Measurements from ENCODE around the gene PRR5L. TPM values are rescaled to one million over a fixed set of nuclear protein-coding genes. Genes with fewer than 3 reads are reported as not detected.

The PRR5L gene
- total and polyA plus RNA-seq, 2 experiments from 2014 or later, result 3.1 to 7.5 TPM

DNA sequence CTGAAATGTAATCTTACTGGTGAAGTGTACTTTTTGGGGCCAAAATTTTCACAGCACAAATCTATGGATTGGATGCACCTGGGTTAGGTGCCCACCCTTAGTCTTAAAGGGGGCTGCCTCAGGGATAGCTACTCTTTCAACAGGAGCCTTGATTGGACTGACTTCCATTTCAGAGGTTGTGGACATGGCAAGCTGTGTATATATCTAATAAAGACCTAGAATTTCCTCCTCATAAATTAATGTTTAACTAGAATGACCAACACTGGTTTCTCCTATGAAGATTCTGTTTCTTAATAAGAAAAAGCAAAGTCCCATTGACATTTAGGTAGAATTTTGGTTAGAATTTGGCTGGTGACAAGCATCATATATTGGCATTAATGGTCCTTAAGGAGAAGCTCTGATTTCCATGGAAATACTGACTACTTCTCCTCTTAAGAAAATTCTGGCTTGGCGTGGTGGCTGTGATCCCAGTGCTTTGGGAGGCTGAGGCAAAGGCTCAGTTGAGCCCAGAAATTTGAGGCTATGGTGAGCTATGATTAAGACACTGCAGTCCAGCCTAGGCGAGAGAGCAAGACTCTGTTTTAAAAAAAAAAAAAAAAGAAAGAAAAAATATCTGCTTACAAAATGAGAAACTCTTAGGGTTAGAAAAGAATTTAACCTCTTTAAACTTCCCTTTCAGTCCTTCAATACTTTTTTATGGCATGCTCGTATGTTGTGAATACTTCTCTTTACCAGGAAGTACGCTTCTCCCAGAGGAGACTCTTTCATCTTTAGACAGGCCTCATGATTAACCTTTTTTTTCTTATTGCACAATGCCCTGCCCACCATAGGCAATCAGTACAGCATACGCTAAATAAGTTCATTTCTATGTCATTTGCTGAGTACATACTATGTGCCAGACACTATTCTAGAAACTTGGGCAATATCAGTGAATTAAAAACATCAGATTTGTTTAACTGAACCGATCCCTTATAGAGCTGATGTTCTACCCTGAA lies 77.2 kb downstream of the PRR5L start:
- H3K27ac ChIP-seq, result peak overlapping the region; percentile 87

DNA sequence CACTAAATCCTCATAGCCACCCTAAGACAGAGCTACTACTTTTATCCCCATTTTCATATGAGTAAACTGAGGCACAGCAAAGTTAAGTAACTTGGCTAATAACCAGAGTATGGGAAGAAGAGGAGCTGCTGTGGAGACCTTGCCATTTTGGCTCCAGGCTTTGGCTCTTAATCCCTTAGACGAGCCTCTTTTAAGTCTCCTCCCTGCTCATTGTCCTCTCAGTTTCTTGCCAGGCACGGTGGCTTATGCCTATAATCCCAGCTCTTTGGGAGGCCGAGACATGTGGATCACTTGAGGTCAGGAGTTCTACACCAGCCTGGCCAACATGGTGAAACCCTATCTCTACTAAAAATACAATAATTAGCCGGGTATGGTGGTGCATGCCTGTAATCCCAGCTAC lies 78.6 kb downstream of the PRR5L start:
- Histone ChIP-seq H2AFZ (no peak overlapping the region), H3K4me1 (ENCODE audit: insufficient read depth) (peaks cover 26% of the 10 kb centered on the region), H3K4me3 (no peak overlapping the region), H4K20me1 (ENCODE audit: insufficient read depth, poor library complexity, severe bottlenecking) (no peaks in the 10 kb centered on the region), H3K4me2 (no peak overlapping the region), H3K27ac (no peak overlapping the region), H3K9me3 (ENCODE audit: low read depth) (no peaks in the 10 kb centered on the region), H3K9me2 (replicated peaks; ENCODE audit: insufficient read depth) (no peaks in the 10 kb centered on the region), H3K27me3 (peaks cover 47% of the 10 kb centered on the region), H3K79me2 (no peaks in the 10 kb centered on the region), H3K36me3 (replicated peaks; ENCODE audit: insufficient read depth, low read depth) (no peaks in the 10 kb centered on the region)
- 52% methylated on average over 4 of the region's 4 CpGs for WGBS (ENCODE audit: low lambda C conversion rate, missing lambda C conversion rate)
- TF ChIP-seq EZH2phosphoT487 (IDR thresholded peaks at IDR 0.05; ENCODE audit: low read depth, severe bottlenecking, unreplicated experiment) (no peak), CTCF (IDR thresholded peaks at IDR 0.05; ENCODE audit: poor library complexity) (no peak), EZH2 (IDR thresholded peaks at IDR 0.05; ENCODE audit: borderline replicate concordance) (no peak)
- no peak for DNase-seq (ENCODE audit: low spot score)

More for the DNA sequence above, 77.2 kb downstream of the PRR5L start:
- TF ChIP-seq CTCF (IDR thresholded peaks at IDR 0.05; ENCODE audit: poor library complexity), result no peak
- Histone ChIP-seq H3K36me3 (replicated peaks; ENCODE audit: insufficient read depth, low read depth) (no peaks in the 10 kb centered on the region), H2AFZ (no peak overlapping the region), H3K79me2 (no peaks in the 10 kb centered on the region), H4K20me1 (ENCODE audit: insufficient read depth, poor library complexity, severe bottlenecking) (no peaks in the 10 kb centered on the region), H3K4me3 (no peak overlapping the region), H3K27me3 (peaks cover 35% of the 10 kb centered on the region), H3K9me2 (replicated peaks; ENCODE audit: insufficient read depth) (no peaks in the 10 kb centered on the region), H3K4me1 (ENCODE audit: insufficient read depth) (peaks cover 26% of the 10 kb centered on the region), H3K4me2 (peak overlapping the region; percentile 46), H3K9me3 (ENCODE audit: low read depth) (no peaks in the 10 kb centered on the region)
- DNase-seq (ENCODE audit: low spot score), result no peak
- WGBS (ENCODE audit: low lambda C conversion rate, missing lambda C conversion rate), result 68% methylated on average over 6 of the region's 6 CpGs

DNA sequence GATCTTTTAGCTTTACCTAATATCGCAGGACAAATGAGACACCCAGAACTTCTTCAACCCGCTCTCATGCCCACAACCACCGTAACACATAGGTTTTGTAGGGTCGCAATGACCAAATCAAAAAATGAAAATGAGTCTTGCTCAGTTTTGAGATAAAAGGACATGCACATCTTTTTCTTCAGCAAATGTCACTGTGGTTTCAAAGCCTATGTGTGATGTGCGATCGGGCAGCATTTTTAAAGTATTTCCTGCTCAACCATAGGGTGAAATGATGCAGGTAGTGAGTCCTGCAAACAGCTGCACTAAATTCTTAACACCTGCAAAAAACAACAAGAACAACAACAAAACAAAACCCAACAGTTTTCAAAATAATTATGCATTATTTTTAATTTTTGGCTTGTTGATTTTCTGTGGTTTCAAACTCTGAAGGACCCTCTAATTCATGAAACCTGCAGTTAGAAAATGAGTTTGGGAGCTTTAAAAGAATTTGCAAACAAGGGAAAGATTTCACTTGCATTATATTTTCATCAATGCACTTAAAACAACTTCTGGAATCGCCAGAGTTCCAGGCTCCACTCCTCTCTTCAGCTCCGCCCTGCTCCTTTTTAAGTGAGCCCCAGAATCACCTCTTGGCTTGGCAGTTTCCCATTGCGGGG lies 79.4 kb downstream of the PRR5L start:
- WGBS (ENCODE audit: low lambda C conversion rate, missing lambda C conversion rate), result 68% methylated on average over 9 of the region's 9 CpGs
- no peak for TF ChIP-seq CTCF (IDR thresholded peaks at IDR 0.05; ENCODE audit: poor library complexity)
- no peak for TF ChIP-seq EZH2 (IDR thresholded peaks at IDR 0.05; ENCODE audit: borderline replicate concordance)
- no peak for TF ChIP-seq EZH2phosphoT487 (IDR thresholded peaks at IDR 0.05; ENCODE audit: low read depth, severe bottlenecking, unreplicated experiment)
- Histone ChIP-seq H2AFZ (peak overlapping the region; percentile 78), H4K20me1 (ENCODE audit: insufficient read depth, poor library complexity, severe bottlenecking) (no peaks in the 10 kb centered on the region), H3K27ac (no peak overlapping the region), H3K4me2 (peak overlapping the region; percentile 99), H3K4me3 (peak overlapping the region; percentile 77), H3K9me3 (ENCODE audit: low read depth) (no peaks in the 10 kb centered on the region), H3K36me3 (replicated peaks; ENCODE audit: insufficient read depth, low read depth) (no peaks in the 10 kb centered on the region), H3K9me2 (replicated peaks; ENCODE audit: insufficient read depth) (no peaks in the 10 kb centered on the region), H3K27me3 (peaks cover 47% of the 10 kb centered on the region), H3K4me1 (ENCODE audit: insufficient read depth) (peaks cover 26% of the 10 kb centered on the region), H3K79me2 (no peaks in the 10 kb centered on the region)
- no peak for DNase-seq (ENCODE audit: low spot score)
